Neural cell (in vitro differentiated cells): ENCODE measurements around the gene CAPN12.

Experiments used
- SMC3 ChIP-seq: fragments of 450-650 bp; conservative IDR thresholded peaks from 2 replicates; pipeline ENCODE4 v1.6.1; 2014; ENCODE audit warnings: antibody characterized with exemption, mild to moderate bottlenecking, moderate library complexity; ENCODE audit not compliant: poor library complexity
- TF ChIP-seq, protein P1 (sequence below): fragments of 450-650 bp; IDR thresholded peaks from 2 replicates; pipeline ENCODE4 v1.5.1; 2014; ENCODE audit warnings: antibody characterized with exemption, mild to moderate bottlenecking, moderate library complexity; ENCODE audit not compliant: poor library complexity, severe bottlenecking

DNA sequence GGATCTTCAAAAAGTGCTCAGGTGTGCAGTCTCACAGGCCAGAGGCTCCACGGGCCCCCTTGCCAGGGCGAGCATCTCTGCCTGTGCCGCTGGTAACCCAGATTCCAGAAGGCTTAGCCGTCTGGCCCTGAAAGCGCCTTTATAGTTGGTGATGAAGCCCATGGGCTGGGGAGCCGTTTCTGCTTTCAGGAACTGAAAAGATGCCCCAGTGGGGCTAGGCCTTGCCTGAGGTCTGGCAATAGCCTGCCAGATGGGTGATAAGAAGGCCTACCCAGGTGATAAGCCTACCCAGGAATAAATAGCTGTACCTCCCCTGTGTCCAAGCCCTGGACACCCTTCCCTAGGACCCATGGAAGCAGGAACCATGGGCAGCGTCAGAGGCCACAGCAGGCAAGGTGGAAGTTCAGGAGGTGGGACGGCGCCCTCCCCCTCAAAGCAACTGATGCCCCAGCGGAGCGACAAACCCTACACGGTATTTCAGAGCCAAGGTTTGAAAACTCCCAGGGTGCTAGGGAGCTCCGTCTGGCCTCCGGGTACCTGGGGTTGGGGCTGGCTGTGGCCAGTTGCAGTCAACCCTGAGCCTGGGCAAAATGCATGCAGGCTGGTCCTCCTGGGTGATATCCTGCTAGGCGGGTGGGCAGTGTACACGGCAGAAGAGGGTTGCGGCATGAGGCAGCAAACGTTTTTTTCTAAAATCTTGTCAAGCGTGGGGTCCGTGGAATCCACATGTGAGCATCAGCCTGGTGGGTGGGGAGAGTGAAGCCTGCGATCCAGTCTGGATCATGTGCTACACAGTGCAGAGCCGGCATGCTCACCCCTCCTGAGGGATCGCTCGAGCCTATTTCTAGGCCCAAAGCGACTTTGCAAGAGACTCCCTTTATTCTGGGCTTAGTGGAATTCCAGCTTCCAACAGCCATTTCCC is 51.6 kb downstream of the CAPN12 start:
- TF ChIP-seq, protein P1, sequence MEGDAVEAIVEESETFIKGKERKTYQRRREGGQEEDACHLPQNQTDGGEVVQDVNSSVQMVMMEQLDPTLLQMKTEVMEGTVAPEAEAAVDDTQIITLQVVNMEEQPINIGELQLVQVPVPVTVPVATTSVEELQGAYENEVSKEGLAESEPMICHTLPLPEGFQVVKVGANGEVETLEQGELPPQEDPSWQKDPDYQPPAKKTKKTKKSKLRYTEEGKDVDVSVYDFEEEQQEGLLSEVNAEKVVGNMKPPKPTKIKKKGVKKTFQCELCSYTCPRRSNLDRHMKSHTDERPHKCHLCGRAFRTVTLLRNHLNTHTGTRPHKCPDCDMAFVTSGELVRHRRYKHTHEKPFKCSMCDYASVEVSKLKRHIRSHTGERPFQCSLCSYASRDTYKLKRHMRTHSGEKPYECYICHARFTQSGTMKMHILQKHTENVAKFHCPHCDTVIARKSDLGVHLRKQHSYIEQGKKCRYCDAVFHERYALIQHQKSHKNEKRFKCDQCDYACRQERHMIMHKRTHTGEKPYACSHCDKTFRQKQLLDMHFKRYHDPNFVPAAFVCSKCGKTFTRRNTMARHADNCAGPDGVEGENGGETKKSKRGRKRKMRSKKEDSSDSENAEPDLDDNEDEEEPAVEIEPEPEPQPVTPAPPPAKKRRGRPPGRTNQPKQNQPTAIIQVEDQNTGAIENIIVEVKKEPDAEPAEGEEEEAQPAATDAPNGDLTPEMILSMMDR, result no peak
- no peak for TF ChIP-seq SMC3
